HG03280 (cell line): Measurements from ENCODE around the gene PLIN5.
"Not testable (repeated sequence)": the region's sequence is repeated elsewhere in the genome, so short reads cannot be mapped to it uniquely, and the experiment has no call there.

Experiments used
- ATAC-seq: cut with Tn5 transposase; IDR thresholded peaks from one replicate; pipeline ENCODE4 v1.9.1; 2021; ENCODE audit warnings: mild to moderate bottlenecking, moderate library complexity; ENCODE audit not compliant: unreplicated experiment

PLIN5 gene

DNA sequence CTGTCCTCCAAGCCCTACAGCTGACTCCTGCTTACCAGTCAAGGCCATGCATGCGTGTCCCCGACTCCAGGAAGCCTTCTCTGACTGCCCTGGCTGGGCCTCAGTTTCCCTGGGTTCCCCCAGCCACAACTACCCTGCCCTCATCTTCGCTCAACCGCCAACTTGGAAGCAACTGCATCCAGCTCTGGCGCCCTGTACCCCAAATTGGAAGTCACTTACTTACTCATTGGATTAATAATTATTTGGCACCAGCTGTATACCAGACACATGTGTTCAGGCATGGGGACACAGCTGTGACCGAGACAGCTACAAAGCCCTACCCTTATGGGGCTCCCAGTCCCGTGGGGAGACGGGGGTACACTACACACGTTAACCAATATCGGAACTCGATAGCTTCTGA is 35.4 kb upstream of the PLIN5 start:
- ATAC-seq, result no peak

DNA sequence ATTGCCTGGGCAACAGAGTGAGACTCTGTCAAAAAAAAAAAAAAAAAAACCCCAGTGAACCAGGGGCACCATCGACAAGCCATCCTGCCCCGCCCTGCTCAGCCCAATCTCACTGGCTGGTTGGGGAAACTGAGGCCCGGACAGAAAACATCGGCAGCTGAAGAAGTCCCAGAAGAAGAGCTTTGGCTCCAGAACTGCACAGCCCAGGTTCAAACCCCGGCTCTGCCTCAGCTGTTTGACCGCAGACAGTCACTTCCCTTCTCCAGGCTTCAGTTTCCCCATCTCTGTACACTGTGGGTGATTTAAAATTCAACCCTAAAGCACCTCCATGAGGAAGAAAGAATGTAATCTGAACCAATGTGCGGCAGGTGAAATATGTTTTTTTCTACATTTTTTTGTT is 33.9 kb upstream of the PLIN5 start:
- no peak for ATAC-seq

DNA sequence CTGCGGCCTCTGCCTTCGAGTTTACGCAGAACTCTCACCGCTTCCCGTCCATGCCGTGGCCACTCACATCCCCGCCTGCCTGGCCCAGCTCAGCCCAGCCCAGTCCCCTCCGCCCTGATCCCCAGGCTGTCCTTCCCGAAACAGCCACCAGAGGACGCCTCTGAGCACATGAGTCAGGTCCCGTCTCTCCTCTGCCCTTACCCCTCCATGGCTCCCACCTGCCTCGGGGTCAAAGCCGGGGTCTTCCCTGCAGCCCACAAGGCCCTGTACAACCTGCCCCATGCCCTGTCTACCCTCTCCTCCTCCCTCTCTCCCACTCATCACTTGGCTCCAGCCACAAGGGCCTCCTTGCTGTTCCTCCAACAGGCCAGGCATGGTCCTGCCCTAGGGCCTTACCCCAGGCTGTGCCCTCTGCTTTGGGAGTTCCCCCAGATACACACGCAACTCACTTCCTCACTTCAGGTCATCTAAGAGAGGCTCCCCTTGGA is 32.6 kb upstream of the PLIN5 start:
- ATAC-seq, result no peak

- no peak for ATAC-seq
Observed at GRCh38 chr19:4566402-4567051, 31.5 kb upstream of the PLIN5 start.

DNA sequence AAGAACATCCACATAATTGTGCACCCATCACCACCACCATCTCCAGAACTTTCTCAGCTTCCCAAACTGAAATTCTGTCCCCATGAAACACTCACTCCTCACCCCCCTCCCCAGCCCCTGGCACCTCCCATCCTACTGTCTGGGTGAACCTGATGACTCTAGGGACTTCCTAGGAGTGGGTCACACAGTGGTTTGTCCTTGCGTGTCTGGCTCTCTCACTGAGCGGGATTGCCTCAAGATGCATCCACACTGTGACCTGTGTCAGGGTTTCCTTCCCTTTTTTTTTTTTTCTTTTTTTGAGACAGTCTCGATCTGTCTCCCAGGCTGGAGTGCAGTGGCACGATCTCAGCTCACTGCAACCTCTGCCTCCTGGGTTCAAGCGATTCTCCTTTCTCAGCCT is 28.5 kb upstream of the PLIN5 start:
- ATAC-seq, result not testable (repeated sequence)

DNA sequence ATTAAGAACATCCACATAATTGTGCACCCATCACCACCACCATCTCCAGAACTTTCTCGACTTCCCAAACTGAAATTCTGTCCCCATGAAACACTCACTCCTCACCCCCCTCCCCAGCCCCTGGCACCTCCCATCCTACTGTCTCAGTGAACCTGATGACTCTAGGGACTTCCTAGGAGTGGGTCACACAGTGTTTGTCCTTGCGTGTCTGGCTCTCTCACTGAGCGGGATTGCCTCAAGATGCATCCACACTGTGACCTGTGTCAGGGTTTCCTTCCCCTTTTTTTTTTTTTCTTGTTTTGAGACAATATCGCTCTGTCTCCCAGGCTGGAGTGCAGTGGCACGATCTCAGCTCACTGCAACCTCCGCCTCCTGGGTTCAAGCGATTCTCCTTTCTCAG is 27.1 kb upstream of the PLIN5 start:
- not testable (repeated sequence) for ATAC-seq

DNA sequence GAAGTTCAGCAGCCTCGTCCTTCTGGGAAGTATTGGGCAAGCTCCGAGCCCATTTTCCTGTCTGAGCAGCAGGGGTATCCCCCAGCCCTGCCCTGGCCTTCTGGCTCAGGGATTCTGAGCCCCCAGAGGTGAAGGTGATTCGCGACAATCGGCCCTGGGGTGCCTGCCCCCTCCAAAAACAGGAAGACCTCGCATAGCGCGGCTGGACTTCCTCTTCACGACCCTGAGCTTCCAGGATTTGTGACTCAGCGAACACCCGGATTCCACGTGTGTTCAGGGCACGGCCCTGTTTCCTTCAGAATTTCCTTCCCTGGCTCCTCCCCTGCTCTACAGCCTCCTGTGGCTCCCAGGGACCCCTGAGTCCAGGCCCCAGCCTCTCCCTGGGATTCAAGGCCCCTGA is 24.5 kb upstream of the PLIN5 start, which contains the start of gene SEMA6B:
Gene SEMA6B (minus strand): TSS at position 116 of the 400 bp plus-strand sequence. CDS start 1,227 bp downstream, outside the sequence.
- no peak for ATAC-seq

- no peak for ATAC-seq
Observed at GRCh38 chr19:4557971-4558941, 23.2 kb upstream of the PLIN5 start.

DNA sequence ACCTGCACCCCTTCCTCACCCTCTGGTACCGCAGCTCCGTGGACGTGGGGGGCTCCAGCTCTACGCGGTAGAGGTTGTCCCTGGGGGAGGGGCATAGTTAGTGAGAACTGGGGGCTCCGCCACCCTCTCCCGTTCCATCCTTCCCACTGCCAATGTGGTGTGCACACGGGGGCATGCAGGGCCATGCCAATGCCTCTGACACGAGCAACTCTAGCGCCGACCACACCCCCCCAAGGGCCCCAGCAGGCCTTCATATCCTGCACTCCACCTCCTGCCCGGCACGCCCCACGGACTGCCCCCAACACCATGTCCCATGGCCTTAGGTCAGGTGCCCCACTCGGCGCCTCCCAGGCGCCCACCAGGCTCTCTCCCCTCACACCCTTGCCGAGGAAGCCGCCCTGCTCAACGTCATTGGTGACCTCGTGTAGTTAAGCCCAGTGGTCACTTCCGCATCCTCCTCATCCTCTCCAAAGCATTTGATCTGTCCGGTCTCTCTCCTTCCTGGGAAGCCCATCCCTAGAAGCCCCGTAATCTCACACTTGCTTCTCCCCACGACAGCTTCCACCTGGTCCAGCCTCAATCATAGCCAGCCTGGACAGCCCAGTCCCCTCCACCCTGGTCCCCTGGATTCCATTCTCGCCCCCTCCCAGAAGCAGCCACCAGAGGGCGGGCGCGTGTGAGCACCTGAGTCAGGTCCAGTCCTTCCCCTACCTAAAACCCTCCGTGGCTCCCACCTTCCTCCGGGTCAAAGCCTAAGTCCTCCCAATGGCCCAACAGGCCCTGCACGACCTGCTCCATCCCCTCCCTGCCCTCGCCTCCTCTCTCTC is 22.3 kb upstream of the PLIN5 start:
- ATAC-seq, result no peak

DNA sequence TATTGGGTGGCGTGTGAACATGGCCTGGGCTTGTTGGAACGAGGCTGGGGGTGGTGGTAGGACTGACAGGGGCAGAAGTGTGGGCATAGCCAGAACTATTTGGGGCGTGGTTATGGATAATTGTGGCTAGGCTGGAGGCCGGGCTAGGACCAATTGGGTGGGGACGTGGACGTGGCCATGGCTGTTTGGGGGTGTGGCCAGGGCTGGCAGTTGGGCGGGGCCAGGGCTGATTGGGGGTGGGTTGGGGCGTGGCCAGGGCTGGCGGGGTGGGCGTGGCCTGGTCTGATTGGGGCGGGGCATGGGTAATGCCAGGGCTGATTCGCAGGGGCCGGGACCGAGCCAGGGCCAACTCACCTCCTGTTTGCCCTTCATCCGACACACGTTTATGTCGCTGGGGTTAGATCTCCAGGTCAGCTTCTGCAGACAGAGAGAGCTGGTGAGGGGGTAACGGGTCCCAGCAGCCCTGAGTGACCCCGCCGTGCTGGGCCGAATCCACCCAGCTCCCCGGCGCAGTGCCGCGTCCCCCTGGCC is 21.6 kb upstream of the PLIN5 start:
- ATAC-seq, result no peak

GRCh38 chr19:4555657-4556561 is 20.9 kb upstream of the PLIN5 start:
- ATAC-seq, result no peak

GRCh38 chr19:4554717-4555116 is 19.7 kb upstream of the PLIN5 start:
- ATAC-seq, result no peak

DNA sequence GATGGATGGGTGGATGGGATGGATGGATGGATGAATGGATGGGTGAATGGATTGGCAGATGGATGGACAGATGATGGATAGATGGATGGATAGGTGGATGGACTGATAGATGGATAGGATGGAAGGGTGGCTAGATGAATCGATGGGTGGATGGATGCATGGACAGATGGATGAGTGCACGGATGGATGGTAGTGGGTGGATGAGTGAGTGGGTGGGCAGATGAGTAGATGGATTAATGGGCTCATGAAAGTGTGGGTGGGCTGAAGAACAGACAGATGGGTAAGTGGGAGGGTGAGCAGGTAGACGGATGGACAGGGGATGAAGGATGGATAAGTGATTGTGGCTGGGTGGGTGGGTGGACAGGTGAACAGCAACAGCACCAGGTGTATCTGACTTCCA is 18.8 kb upstream of the PLIN5 start:
- ATAC-seq, result no peak

GRCh38 chr19:4553092-4553695 is 18.2 kb upstream of the PLIN5 start:
- no peak for ATAC-seq

DNA sequence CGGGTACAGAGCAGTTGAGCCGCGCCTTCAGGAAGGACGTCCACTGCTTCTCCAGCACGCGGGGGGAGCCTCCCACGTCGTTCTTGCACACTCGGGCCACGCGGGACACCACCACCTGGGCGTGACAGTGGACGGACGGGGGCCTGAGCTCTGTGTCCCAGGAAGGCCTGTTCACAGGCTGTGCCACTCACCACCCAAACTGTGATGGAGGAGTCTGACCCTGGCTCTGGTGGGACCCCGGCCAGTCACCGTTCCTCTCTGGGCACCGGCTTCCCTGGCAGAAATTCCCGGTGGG is 17.4 kb upstream of the PLIN5 start:
- no peak for ATAC-seq

- ATAC-seq, result no peak
Observed at GRCh38 chr19:4550479-4551050, 15.5 kb upstream of the PLIN5 start.

GRCh38 chr19:4550018-4550417 is 15.0 kb upstream of the PLIN5 start:
- no peak for ATAC-seq

GRCh38 chr19:4548238-4548584 is 13.2 kb upstream of the PLIN5 start:
- ATAC-seq, result no peak
